HG02798 (cell line): Measurements from ENCODE around the gene APOD.
"Not testable (repeated sequence)": the region's sequence is repeated elsewhere in the genome, so short reads cannot be mapped to it uniquely, and the experiment has no call there.

Source experiments
- ATAC-seq: cut with Tn5 transposase; IDR thresholded peaks from one replicate; pipeline ENCODE4 v1.9.1; 2021; ENCODE audit warnings: mild to moderate bottlenecking; ENCODE audit not compliant: unreplicated experiment, poor library complexity

The APOD gene

DNA sequence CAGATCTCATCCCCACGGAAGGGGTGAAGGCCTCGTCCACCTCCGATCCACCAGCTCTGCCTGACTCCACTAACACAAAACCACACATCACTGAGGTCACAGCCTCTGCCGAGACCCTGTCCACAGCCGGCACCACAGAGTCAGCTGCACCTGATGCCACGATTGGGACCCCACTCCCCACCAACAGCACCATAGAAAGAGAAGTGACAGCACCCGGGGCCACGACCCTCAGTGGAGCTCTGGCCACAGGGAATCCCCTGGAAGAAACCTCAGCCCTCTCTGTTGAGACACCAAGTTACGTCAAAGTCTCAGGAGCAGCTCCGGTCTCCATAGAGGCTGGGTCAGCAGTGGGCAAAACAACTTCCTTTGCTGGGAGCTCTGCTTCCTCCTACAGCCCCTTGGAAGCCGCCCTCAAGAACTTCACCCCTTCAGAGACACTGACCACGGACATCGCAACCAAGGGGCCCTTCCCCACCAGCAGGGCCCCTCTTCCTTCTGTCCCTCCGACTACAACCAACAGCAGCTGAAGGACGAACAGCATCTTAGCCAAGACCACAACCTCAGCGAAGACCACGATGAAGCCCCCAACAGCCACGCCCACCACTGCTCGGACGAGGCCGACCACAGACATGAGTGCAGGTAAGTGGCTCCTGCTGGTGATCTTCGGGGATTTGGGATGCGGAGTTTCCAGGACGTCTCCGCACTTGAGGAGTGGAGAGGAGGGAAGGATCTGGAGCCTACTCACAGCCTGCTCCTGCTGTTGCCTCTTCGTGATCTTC lies 36.0 kb upstream of the APOD start:
- not testable (repeated sequence) for ATAC-seq

DNA sequence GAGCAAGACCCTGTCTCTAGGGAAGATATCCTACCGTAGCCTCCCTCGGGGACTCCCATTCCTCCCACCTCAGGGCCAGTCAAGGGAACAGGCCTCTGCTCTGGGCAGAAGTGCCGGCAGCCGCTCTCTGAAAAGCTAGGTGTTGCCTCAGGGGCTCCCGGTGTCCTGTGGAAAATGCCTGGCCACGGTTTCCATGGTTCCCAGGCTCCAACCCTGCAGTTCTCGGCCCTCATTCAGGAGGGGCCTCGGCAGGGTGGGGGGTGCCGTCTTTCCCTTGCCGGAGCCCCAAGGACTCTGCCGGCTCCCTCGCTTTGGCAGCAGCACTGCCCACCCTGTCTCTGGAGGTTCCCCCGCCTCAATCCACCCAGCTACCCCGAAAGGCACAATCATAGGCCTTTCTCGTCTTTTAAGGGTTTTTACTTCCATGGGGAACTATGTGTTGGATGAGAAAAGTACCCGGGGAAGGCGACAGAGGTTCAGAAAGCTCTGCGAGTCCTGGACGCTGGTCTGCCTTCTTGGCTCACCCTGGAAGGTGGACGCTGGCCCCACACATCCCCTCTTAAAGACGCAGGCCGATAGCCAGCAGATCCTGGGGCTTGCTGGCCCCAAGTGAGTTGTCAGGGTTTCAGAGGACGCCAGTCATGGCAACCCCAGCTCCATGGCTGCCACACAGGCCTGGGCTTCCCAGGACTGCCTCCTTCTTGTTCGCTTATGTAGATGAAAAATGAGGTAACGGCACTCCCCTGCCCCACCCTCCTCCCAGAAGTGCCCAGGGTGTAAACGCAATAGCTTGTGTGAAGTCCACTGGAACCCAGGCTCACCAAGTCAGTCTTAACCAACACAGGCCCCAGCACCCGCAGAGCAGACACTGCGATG lies 34.3 kb upstream of the APOD start:
- ATAC-seq = not testable (repeated sequence)

DNA sequence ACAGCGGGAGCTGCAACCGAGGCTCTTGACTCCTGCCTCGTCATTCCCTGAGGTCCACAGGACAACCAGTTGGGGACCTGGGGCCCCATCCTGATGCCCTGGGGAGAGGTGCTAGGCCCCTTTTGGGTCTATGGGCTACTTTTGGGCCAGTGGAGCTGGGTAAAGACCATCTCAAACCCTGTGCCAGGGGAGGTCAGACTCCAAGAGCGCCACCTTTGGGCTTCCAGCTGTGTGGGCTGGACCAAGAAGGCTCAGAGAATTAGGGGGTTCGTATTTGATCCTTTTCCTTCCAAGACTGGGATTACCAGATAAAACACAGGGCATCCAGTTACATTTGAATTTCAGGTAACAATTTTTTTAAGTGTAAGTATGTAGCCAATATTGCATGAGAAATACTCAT lies 33.4 kb upstream of the APOD start:
- ATAC-seq = not testable (repeated sequence)

DNA sequence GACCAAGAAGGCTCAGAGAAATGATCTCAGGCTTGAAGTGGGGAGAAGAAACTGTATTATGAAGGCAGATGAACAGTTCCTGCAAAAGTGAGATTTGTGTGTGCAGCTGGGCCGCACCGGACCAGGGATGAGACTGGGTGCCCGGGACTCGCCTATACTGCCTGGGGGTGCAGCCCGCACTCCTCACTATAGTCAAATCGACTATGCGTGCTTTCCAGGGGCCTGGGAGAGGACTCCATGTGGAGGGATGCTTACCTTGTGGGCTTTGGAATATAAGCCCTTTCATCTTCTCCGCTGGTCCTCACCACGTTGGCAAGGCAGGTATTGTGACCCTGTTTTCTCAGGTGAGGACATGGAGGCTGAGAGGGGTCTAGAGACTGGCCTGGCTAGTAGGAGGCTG lies 32.9 kb upstream of the APOD start:
- ATAC-seq = no peak

DNA sequence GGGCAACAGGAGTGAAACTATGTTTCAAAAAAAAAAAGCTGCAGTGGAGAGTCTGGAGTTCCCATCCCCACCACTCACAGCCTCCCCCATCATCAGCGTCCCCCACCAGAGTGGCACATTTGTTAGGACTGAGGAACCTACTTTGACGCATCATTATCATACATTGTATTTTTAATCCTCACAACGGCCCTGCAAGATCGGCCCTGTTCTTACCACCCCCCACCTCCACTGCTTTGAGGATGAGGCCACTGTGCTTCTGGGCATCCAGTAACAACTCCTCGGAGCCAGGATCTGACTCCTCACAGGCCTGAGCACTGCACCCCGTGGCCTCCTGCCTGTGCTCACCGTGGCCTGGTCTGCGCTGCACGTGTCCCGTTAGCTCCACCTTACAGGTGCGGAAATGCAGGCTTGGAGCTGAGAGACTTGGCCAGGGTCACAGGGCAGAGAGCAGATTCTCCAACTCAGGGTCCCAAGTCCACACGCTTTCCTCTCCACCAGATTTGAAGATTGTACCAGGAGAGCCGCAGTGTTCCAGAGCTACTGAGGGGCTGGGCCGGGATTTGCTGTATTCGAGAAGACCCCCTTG lies 32.3 kb upstream of the APOD start:
- not testable (repeated sequence) for ATAC-seq

DNA sequence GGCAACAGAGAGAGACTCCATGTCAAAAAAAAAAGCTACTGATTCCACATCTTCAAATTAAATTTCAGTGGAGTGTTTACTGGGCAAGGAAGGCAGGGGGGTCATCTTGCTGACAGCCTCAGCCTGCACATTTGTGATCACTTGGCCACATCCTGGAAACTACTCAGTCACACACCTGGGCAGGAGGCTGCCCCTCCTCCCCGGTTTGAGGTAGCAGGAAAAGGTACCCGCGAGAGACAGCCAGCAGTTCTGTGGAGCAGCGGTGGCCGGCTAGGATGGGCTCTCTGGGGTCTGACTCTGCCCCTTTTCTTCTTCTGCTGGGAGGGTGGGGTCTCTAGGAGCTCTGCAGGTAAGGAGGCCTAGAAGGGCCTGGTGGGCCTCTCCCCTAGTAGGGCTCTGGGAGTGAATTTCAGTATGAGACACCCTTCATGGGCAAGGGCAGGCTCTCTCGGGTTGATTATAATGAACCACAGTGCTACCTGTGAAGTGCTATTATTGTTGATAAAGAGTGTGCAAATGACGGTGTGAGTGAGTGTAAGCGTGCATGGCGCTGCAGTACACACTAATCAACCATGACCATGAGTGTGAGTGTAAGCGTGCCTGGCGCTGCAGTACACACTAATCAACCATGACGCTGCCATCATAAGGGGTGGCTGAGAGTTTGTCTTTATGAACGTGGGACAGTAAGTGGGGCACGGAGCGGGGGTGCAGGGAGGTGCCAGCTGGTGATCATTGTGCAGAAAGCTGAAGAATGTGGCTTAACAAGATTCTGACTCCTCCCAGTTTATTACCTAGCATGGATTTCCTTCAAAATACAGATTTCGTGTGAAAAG lies 31.1 kb upstream of the APOD start:
- ATAC-seq = not testable (repeated sequence)

DNA sequence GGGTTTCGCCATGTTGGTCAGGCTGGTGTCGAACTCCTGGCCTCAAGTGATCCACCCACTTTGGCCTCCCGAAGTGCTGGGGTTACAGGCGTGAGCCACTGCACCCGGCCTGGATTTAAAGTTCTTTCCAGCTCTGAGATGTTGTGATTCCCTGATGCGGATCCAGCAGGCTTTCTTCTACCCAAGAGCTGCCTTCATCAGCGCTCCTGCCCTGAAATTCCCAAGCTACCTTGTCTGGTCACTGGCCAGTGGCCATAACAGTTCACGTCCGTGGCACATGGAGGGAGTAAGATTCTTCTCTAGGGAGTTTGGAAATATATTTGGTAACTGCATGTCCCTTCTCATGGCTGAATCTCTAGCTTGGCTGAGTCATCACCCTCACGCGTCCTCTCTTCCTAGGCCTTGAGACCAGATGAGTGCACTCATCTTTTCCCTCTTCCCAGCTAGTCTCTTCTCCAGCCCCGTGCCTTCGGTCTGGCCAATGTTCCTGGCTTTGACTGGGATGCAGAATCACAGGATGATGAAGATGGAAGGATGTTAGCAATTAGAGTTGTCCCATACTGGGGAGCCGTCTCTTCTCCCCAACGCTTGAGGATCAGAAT lies 29.8 kb upstream of the APOD start:
- ATAC-seq = no peak

DNA sequence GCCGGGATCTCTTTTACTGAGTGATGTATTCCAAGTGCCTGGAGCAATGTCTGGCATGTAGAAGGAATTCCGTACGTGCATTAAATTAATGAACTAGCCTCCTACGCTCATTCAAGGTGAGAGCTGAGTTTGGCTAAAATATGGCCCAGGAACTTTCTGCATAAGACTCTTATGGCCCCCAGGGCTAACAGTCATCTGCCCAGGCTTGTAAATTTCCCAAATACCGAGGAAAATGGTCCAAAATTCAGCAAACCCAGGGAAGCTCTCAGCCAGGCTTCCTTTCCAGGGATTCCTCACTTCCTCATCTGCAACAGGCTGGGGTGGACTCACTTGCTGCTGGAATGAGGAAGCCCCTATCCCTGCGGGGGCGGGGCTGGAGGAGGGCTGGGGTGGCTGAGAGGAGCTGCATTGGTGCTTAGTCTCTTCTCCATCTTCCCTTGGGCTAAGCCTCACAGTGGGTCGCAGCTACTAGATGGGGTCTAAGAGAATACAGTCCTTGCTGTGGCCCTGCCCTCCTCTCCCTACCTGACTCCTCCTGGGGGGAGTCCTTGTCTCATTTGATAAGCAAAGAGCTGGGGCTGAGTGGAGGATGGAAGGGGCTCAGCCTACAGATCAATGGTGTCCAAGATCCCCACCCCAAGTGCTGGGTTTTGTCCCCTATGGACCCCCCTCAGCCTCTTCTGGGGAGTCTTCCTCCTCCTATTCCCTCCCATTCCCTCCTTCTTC lies 28.5 kb upstream of the APOD start:
- no peak for ATAC-seq

DNA sequence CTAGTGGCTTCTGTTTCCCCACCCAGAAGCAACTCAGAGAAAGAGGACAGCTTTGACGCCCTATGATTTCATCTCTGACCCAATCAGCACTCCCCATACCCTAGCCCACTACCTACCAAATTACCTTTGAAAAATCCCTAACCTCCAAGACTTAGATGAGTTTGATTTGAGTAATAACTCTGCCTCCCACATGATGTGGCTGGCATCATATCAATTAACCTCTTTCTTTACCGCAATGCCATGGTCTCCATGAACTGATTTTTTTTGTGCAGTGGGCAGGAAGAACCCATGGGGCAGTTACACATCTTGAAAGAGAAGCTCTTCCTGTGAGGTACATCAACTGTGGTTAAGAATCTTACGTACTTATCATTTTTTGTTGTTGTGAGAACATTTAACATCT lies 25.5 kb upstream of the APOD start:
- no peak for ATAC-seq

DNA sequence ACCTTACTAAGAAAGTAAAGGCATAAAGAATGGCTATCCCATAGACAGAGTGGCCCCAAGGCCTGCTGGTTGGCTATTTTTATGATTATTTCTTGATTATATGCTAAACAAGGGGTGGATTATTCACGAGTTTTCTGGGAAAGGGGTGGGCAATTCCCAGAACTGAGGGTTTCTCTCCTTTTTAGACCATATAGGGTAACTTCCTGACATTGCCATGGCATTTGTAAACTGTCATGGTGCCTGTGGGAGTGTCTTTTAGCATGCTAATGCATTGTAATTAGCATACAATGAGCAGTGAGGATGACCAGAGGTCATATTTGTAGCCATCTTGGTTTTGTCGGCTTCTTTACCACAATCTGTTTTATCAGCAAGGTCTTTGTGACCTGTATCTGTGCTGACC lies 18.0 kb upstream of the APOD start:
- not testable (repeated sequence) for ATAC-seq

DNA sequence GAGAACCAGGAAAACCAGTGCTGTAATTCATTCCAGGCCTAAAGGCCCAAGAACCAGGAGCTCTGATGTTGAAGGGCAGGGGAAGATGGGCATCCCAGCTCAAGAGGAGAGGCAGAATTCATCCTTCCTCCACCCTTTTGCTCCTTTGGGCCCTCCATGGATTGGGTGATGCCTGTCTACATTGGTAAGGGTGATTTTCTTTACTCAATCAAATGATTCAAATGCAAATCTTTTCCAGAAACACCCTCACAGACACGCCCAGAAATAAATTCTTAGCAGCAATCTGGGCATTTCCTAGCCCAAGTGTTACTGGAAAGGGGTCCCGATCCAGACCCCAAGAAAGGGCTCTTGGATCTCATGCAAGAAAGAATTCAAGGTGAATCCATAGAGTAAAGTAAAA lies 17.6 kb upstream of the APOD start:
- no peak for ATAC-seq

DNA sequence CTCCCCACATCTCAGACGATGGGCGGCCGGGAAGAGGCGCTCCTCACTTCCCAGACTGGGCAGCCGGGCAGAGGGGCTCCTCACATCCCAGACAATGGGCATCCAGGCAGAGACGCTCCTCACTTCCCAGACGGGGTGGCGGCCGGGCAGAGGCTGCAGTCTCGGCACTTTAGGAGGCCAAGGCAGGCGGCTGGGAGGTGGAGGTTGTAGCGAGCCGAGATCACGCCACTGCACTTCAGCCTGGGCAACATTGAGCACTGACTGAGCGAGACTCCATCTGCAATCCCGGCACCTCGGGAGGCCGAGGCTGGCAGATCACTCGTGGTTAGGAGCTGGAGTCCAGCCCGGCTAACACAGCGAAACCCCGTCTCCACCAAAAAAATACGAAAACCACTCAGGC lies 16.2 kb upstream of the APOD start:
- ATAC-seq = not testable (repeated sequence)

DNA sequence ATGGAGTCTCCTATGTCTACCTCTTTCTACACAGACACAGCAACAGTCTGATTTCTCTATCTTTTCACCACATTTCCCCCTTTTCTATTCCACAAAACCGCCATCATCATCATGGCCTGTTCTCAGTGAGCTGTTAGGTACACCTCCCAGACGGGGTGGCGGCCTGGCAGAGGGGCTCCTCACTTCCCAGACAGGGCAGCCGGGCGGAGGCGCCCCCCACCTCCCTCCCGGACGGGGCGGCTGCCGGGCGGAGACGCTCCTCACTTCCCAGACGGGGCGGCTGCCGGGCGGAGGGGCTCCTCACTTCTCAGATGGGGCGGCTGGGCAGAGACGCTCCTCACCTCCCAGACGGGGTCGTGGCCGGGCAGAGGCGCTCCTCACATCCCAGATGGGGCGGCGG lies 15.8 kb upstream of the APOD start:
- not testable (repeated sequence) for ATAC-seq

DNA sequence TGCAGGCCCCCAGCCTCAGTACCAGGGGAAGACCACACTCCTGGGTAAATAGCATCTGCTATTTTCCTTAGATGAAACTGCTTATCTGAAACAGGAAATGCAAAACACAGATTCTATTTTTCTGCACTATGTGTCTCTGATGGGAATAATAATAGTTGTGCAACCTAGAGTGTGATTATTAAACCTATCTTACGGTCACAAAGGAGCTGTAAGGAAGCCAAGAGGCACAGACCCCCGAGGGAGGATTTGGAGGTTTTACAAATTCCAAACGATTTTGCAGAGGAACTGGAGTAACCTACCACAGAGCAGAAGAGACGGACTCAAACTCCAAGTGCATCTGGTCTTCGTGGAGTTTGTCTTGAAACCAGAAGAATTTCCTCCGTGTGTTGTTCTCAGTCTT lies 14.1 kb upstream of the APOD start:
- no peak for ATAC-seq

DNA sequence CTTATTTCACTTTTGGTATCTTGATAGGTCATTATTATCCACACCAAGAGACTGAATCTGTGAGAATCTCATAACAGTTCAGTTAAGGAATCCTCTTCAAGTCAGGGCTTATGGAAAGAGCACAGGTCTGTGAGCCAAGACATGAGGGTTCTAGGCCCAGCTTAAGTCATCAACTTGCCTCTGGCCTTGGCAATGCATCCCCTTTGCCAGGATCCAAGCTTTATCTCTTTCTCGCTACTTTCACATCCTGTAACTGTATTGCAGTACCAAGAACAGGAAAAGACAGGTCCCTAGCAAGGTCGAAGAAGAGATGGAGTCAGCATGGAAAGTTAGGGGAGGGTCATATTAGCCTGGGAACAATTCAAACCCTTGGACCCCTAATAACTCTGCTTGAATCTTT lies 13.5 kb upstream of the APOD start:
- ATAC-seq = no peak

DNA sequence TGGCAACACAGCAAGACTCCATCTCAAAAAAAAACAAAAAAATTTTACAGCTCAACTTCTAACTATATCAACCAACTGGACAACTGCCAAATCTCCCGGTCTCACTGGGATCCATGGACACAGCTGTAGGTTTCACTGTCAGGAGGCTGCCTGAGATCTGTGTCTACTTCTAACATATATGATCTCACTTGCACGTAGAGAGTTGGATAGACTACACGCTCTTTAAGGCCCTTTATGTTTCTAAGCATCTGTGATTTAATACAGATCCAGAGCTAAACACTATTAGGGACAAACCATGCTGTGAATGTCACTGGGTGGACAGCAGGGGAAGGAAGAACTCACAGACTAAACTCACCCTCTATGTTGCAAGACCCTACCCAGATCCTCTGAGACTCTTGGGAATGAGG lies 13.0 kb upstream of the APOD start:
- ATAC-seq = no peak

DNA sequence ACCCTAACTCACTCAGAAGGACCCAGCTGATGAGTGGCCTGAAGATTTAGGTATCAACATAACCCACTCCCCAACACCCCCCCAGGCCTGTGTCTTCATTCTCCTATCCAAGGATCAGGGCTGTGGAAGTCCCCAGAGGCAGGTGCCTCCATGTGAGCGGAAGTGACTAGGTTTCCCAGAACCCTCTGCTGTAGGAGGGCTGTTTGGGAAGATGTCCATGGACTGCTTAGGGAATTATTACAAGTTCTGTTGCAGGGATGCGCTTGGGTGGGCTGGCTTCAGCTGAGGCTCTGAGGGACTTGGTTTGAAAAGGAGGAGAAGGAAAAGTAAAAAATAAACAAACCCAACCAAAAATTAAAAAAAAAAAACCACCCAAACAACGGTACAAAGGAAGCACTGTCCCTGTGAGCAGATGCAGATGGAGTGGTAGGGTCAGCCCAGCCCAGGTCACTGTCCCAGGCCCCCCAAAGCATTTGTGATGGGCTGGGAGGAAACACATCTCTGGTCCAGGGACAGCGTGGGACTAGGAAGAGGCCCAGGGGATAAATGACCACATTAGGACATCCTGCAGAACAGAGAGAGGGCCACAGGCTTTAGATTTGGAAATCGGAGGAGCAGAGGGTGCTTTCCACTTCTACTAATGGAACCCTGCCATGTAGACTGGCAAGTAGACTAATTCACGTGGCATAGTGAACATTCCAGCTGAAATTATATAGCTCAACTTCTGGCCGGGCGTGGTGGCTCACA lies 12.2 kb upstream of the APOD start:
- no peak for ATAC-seq

DNA sequence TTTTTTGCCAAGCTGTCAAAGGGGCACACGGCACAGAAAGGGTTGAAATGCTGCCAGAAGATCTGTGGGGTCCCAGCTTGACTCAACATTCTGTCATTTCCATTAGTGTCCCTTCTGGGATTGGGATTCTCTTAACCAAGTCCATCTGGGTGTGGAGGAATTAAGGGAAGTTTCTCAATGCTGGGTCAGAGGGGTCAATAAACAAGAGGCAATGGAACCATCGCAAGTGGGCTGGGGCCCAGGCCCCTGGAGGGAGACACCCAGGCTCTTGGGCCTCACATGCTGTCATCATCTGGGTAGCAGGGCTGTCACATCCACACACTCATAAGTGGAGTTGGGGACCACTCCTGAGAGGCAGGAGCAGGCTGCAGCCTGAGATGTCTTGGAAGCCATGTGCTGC lies 8.1 kb upstream of the APOD start:
- ATAC-seq = no peak

DNA sequence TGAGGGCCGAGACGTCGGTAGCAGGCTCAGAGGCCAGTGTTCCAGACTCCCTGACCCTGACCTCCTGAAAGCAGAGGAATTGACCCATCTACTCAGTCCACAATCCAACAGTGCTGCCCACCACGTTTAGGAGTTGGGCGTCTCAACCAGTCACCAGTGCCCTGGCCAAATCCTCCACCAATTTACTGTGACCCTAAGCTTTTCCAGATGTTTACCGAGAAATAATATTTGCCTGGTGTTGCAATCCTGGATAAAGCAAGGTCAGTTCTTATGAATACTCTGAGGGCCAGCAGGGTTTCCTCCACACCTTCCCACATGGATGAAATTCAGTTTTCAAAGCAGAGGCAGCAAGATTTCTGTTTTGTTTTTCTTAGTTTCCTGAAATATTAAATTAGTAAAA lies 7.5 kb upstream of the APOD start:
- no peak for ATAC-seq
